Ovary (tissue), 3 donors: ENCODE measurements around the gene EFNA1.

Experiments
- CTCF ChIP-seq, 3 donors: fragments of 450-650 bp in 2 of 3; fragments of 200-600 bp in 1 of 3; IDR thresholded peaks; one replicate each; pipeline versions ENCODE4 v1.5.1 to v1.8.0; 2016 to 2022; ENCODE audit warnings: antibody characterized with exemption in 3 of 3, mild to moderate bottlenecking in 1 of 3
- EP300 ChIP-seq: sonication (generic); formaldehyde crosslinking; IDR thresholded peaks from one replicate; pipeline ENCODE4 v1.6.1; 2017; ENCODE audit warnings: antibody characterized with exemption
- POLR2A ChIP-seq: fragments of 450-650 bp; IDR thresholded peaks from one replicate; pipeline ENCODE4 v1.6.1; 2017; ENCODE audit warnings: antibody characterized with exemption, mild to moderate bottlenecking, moderate library complexity
- donor health status: DM: no; HTN: no; CAD: no.

GRCh38 chr1:155079210-155079486, 48.5 kb upstream of the EFNA1 start:
- TF ChIP-seq CTCF (IDR thresholded peaks at IDR 0.05): no peak
- TF ChIP-seq POLR2A: no peak
- no peak for TF ChIP-seq EP300
